ENCODE measurements around the gene ZNF319. TPM values are rescaled to one million over a fixed set of nuclear protein-coding genes. Genes with fewer than 3 reads are reported as not detected.
A peak's percentile ranks its signal among the peaks of the same experiment; 100 is the strongest.

Gene ZNF319
- total and polyA plus RNA-seq, 2 of the 4 experiments (the other 2 are of a cell fraction): 0.90 to 6.3 TPM

DNA sequence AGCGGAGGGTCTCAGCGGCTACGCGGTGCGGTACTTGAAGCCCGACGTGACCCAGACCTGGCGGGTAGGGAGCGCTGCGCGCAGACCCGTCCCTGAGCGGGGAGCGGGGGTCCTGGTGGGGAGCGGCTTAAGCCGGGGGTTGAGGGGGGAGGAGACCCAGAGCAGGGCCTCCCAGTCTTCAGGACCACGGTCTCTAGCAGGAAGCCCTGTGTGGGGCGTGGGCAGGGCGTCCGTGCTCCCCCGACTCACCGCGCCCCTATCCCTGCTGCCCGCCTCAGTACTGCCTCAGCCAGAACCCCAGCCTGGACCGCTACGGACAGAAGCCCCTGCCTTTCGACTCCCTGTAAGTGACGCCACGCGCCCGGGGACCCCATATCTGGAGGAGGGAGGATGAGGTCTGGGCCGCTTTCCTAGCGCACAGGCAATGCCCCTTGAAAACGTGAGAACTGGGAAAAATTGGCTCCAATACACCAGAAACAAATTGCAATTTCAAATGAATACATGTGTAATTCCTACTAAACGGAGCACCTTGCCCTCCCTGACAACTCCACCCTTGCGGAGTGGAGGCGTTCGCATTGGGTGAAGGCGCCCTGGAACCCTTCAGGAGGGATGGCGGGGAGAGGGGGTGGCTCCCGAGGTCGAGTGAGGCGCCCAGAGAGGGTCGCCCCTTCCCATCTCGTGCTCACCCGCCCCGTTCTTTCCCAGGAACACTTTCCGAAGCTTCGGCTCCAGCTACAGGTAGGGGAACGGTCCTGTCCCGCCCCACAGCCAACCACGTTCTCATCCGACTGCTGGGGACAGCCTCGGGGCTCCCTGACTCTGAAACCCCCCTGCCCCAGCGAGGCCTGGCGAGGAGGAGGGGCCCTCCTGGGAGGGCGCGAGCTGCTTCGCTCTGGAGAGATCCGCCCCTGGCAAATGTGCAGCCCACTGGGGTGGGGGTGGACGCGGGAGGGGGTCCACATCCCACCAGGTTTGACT lies 15.0 kb downstream of the ZNF319 start:
- ChIA-PET POLR2A (ENCODE audit: unreplicated experiment) (no interaction called here), CTCF (no interaction called here)
- H3K79me1 ChIP-seq (ENCODE audit: low read depth in 1 of 2, low read length in 2 of 2): no peaks in the 10 kb centered on the region
- peak overlapping the region; percentile 42 for H2AK9ac ChIP-seq (replicated peaks; ENCODE audit: low read depth, low read length, poor library complexity)
- no peak overlapping the region for H3K14ac ChIP-seq (replicated peaks; ENCODE audit: low read depth, low read length)
- no peaks in the 10 kb centered on the region for H3K9me1 ChIP-seq (ENCODE audit: insufficient read depth, low read length)
- WGBS, 2 experiments (ENCODE audit: extremely low coverage in 2 of 2, insufficient read length in 1 of 2): 17% methylated on average over 7 of the region's 62 CpGs; no CpG with 5 or more reads in 1 of the 2 experiments
- H3K56ac ChIP-seq (ENCODE audit: extremely low read depth, insufficient read depth, low read length): no peak overlapping the region
- H3K4me3 ChIP-seq (ENCODE audit: insufficient read depth, low read depth, low read length): peak overlapping the region; percentile 48
- ATAC-seq (ENCODE audit: low read depth) (peak; percentile 59), DNase-seq (no peak)
- dilution Hi-C loops (cut with HindIII; ENCODE audit: low sequenced_read_pairs, unreplicated experiment) (no loop called here), in situ Hi-C loops (cut with MboI; ENCODE audit: low sequenced_read_pairs) (no loop called here), intact Hi-C loops (cut with micrococcal nuclease) (no loop called here)
- H2BK5ac ChIP-seq (ENCODE audit: low read depth, low read length, poor library complexity, severe bottlenecking): no peak overlapping the region
- no peak overlapping the region for H2BK15ac ChIP-seq (ENCODE audit: low read depth, low read length)
- TF ChIP-seq CEBPB (IDR thresholded peaks at IDR 0.05; ENCODE audit: low read depth, low read length) (no peak), MAFK (IDR thresholded peaks at IDR 0.05; ENCODE audit: low read depth, low read length) (no peak), CHD1 (IDR thresholded peaks at IDR 0.05; ENCODE audit: low read depth, low read length) (no peak), FOS (IDR thresholded peaks at IDR 0.05; ENCODE audit: low read depth, low read length) (no peak), RFX5 (IDR thresholded peaks at IDR 0.05; ENCODE audit: low read depth, low read length) (no peak), SMC3 (IDR thresholded peaks at IDR 0.05; ENCODE audit: low read depth, low read length) (no peak), MAZ (IDR thresholded peaks at IDR 0.05; ENCODE audit: borderline replicate concordance, low read depth, low read length) (no peak), MXI1 (IDR thresholded peaks at IDR 0.05; ENCODE audit: borderline replicate concordance, low read depth, low read length) (no peak), POLR2A (IDR thresholded peaks at IDR 0.05; ENCODE audit: low read depth, low read length) (no peak), RAD21 (IDR thresholded peaks at IDR 0.05; ENCODE audit: low read length) (no peak), NFE2L2 (IDR thresholded peaks at IDR 0.05; ENCODE audit: low read depth, low read length) (no peak), RCOR1 (IDR thresholded peaks at IDR 0.05; ENCODE audit: insufficient replicate concordance, low read length) (no peak), BHLHE40 (IDR thresholded peaks at IDR 0.05; ENCODE audit: low read depth, low read length) (no peak)
- TF ChIP-seq, protein P1, sequence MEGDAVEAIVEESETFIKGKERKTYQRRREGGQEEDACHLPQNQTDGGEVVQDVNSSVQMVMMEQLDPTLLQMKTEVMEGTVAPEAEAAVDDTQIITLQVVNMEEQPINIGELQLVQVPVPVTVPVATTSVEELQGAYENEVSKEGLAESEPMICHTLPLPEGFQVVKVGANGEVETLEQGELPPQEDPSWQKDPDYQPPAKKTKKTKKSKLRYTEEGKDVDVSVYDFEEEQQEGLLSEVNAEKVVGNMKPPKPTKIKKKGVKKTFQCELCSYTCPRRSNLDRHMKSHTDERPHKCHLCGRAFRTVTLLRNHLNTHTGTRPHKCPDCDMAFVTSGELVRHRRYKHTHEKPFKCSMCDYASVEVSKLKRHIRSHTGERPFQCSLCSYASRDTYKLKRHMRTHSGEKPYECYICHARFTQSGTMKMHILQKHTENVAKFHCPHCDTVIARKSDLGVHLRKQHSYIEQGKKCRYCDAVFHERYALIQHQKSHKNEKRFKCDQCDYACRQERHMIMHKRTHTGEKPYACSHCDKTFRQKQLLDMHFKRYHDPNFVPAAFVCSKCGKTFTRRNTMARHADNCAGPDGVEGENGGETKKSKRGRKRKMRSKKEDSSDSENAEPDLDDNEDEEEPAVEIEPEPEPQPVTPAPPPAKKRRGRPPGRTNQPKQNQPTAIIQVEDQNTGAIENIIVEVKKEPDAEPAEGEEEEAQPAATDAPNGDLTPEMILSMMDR (conservative IDR thresholded peaks at IDR 0.05; ENCODE audit: low read depth, low read length): no peak
- TF ChIP-seq, protein P2, sequence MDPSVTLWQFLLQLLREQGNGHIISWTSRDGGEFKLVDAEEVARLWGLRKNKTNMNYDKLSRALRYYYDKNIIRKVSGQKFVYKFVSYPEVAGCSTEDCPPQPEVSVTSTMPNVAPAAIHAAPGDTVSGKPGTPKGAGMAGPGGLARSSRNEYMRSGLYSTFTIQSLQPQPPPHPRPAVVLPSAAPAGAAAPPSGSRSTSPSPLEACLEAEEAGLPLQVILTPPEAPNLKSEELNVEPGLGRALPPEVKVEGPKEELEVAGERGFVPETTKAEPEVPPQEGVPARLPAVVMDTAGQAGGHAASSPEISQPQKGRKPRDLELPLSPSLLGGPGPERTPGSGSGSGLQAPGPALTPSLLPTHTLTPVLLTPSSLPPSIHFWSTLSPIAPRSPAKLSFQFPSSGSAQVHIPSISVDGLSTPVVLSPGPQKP (IDR thresholded peaks at IDR 0.05; ENCODE audit: borderline replicate concordance, low read depth, low read length): no peak
- no peaks in the 10 kb centered on the region for H3K36me3 ChIP-seq (ENCODE audit: control insufficient read depth, insufficient read depth, low read length)
- no peak overlapping the region for H3K9ac ChIP-seq (ENCODE audit: low read depth, low read length)
- H3K27ac ChIP-seq (ENCODE audit: insufficient read depth, low read length): no peak overlapping the region
- peak overlapping the region; percentile 74 for H3K4me2 ChIP-seq (ENCODE audit: low read depth, low read length)
- H4K20me1 ChIP-seq (ENCODE audit: insufficient read depth, low read length): no peaks in the 10 kb centered on the region; the same call in 1 of the 2 replicates
- BruUV-seq (replicated peaks): no TSS peak
- H3K4me1 ChIP-seq (ENCODE audit: control insufficient read depth, insufficient read depth, low read length): peaks cover 2% of the 10 kb centered on the region; the same call in 1 of the 2 replicates
- no peak overlapping the region for H3K4ac ChIP-seq (ENCODE audit: low read depth, low read length)
- H2BK20ac ChIP-seq (ENCODE audit: low read depth, low read length): no peak overlapping the region
- H4K5ac ChIP-seq (ENCODE audit: low read depth, low read length): no peak overlapping the region
- no peak overlapping the region for H4K8ac ChIP-seq (ENCODE audit: low read depth in 2 of 2, low read length in 2 of 2)
- peak overlapping the region; percentile 91 for H2AFZ ChIP-seq (replicated peaks; ENCODE audit: low read length, poor library complexity)
- no peak overlapping the region for H3K23ac ChIP-seq (ENCODE audit: low read depth, low read length)
- H4K91ac ChIP-seq (ENCODE audit: insufficient read depth, low read depth, low read length): no peak overlapping the region
- H3K9me3 ChIP-seq (ENCODE audit: control insufficient read depth, insufficient read depth, low read length): no peaks in the 10 kb centered on the region
- H3K18ac ChIP-seq (ENCODE audit: low read depth, low read length): no peak overlapping the region
- H3K27me3 ChIP-seq (ENCODE audit: control insufficient read depth, insufficient read depth, low read length): peaks cover 43% of the 10 kb centered on the region
- no peak overlapping the region for H2BK120ac ChIP-seq (ENCODE audit: low read depth, low read length)
- H2AK5ac ChIP-seq (ENCODE audit: low read depth, low read length): no peak overlapping the region
